HepG2 (cell line): Measurements from ENCODE around the gene PHF3. TPM values are rescaled to one million over a fixed set of nuclear protein-coding genes. Genes with fewer than 3 reads are reported as not detected.

Source experiments
- CTCF ChIP-seq: sonication (generic); formaldehyde crosslinking; IDR thresholded peaks from 2 replicates; pipeline ENCODE4 v1.5.0; 2020; ENCODE audit warnings: mild to moderate bottlenecking, missing genetic modification reagents, moderate library complexity
- ELF1 ChIP-seq: sonication (generic); formaldehyde crosslinking; IDR thresholded peaks from 2 replicates; pipeline ENCODE4 v1.4.0; 2020; ENCODE audit warnings: missing genetic modification reagents
- FOXJ3 ChIP-seq: sonication (generic); formaldehyde crosslinking; IDR thresholded peaks from 2 replicates; pipeline ENCODE4 v1.4.0; 2020; ENCODE audit warnings: missing genetic modification reagents, mild to moderate bottlenecking, borderline replicate concordance
- FOXM1 ChIP-seq: sonication (generic); formaldehyde crosslinking; IDR thresholded peaks from 2 replicates; pipeline ENCODE4 v1.5.0; 2020; ENCODE audit warnings: missing genetic modification reagents
- REPIN1 ChIP-seq: sonication (generic); formaldehyde crosslinking; IDR thresholded peaks from 2 replicates; pipeline ENCODE4 v1.8.0; 2022; ENCODE audit warnings: missing genetic modification reagents, low read depth, mild to moderate bottlenecking, borderline replicate concordance
- RNF219 ChIP-seq: sonication (generic); formaldehyde crosslinking; IDR thresholded peaks from 2 replicates; pipeline ENCODE4 v1.5.0; 2020; ENCODE audit warnings: mild to moderate bottlenecking, missing genetic modification reagents
- SMARCE1 ChIP-seq: fragments of 450-650 bp; IDR thresholded peaks from 2 replicates; pipeline ENCODE4 v1.6.1; 2017; ENCODE audit warnings: borderline replicate concordance
- SOX5 ChIP-seq: IDR thresholded peaks from 2 replicates; pipeline ENCODE4 v1.6.1; 2016; ENCODE audit warnings: borderline replicate concordance
- ZBTB7A ChIP-seq: sonication (generic); formaldehyde crosslinking; IDR thresholded peaks from 2 replicates; pipeline ENCODE4 v1.8.0; 2022; ENCODE audit warnings: mild to moderate bottlenecking, missing genetic modification reagents
- ZFP41 ChIP-seq: sonication (generic); formaldehyde crosslinking; IDR thresholded peaks from 2 replicates; pipeline ENCODE4 v1.4.0; 2020; ENCODE audit warnings: mild to moderate bottlenecking, missing genetic modification reagents, borderline replicate concordance
- ZHX1 ChIP-seq: sonication (generic); formaldehyde crosslinking; IDR thresholded peaks from 2 replicates; pipeline ENCODE4 v1.8.1; 2022; ENCODE audit warnings: low read depth, mild to moderate bottlenecking, missing genetic modification reagents
- ZNF12 ChIP-seq: sonication (generic); formaldehyde crosslinking; IDR thresholded peaks from 2 replicates; pipeline ENCODE4 v1.5.0; 2020; ENCODE audit warnings: missing genetic modification reagents
- ZNF33B ChIP-seq: sonication (generic); formaldehyde crosslinking; IDR thresholded peaks from 2 replicates; pipeline ENCODE4 v1.5.1; 2020; ENCODE audit warnings: mild to moderate bottlenecking, missing genetic modification reagents
- ZNF7 ChIP-seq: IDR thresholded peaks from 2 replicates; pipeline ENCODE4 v1.6.1; 2016; ENCODE audit warnings: missing biosample characterization, missing genetic modification reagents
- polyA plus RNA-seq, 8 experiments: library from polyadenylated mRNA; depleted of rRNA in 3 of 8; stranded (reverse) in 7 of 8; unstranded in 1 of 8; fragments of >200 nt; fragmentation: Illumina TruSeq in 4 of 8; extraction: Trizol in 4 of 8; gene quantifications; 2 replicates each; pipeline versions ENCODE4 v1.2.1 to v1.2.3, GENCODE V29; 2011 to 2016; ENCODE audit warnings: low read depth in 4 of 8, missing spikeins in 1 of 8, mixed read lengths in 1 of 8; ENCODE audit not compliant: insufficient read depth in 1 of 8
- total RNA-seq, 5 experiments: library from RNA; depleted of rRNA; stranded (reverse); fragments of >200 nt; fragmentation: Illumina TruSeq; extraction: Trizol; gene quantifications; 2 replicates each; pipeline ENCODE4 v1.2.3, GENCODE V29; 2016; ENCODE audit warnings: low read depth in 1 of 5
- TF ChIP-seq, protein P1 (sequence below): sonication (generic); formaldehyde crosslinking; IDR thresholded peaks from 2 replicates; pipeline ENCODE4 v1.8.0; 2022; ENCODE audit warnings: missing genetic modification reagents, mild to moderate bottlenecking, inconsistent platforms, borderline replicate concordance
- TF ChIP-seq, protein P2 (sequence below): IDR thresholded peaks from 2 replicates; pipeline ENCODE4 v1.6.1; 2016; ENCODE audit warnings: control low read depth
- TF ChIP-seq, protein P3 (sequence below): sonication (generic); formaldehyde crosslinking; IDR thresholded peaks from 2 replicates; pipeline ENCODE4 v1.8.1; 2023; ENCODE audit warnings: missing genetic modification reagents, inconsistent platforms, borderline replicate concordance

PHF3 gene
- total and polyA plus RNA-seq, 2 of the 13 experiments (the other 11 are each of a cell fraction or from before 2014, with no cell fraction given), result 19.8 to 70.4 TPM

DNA sequence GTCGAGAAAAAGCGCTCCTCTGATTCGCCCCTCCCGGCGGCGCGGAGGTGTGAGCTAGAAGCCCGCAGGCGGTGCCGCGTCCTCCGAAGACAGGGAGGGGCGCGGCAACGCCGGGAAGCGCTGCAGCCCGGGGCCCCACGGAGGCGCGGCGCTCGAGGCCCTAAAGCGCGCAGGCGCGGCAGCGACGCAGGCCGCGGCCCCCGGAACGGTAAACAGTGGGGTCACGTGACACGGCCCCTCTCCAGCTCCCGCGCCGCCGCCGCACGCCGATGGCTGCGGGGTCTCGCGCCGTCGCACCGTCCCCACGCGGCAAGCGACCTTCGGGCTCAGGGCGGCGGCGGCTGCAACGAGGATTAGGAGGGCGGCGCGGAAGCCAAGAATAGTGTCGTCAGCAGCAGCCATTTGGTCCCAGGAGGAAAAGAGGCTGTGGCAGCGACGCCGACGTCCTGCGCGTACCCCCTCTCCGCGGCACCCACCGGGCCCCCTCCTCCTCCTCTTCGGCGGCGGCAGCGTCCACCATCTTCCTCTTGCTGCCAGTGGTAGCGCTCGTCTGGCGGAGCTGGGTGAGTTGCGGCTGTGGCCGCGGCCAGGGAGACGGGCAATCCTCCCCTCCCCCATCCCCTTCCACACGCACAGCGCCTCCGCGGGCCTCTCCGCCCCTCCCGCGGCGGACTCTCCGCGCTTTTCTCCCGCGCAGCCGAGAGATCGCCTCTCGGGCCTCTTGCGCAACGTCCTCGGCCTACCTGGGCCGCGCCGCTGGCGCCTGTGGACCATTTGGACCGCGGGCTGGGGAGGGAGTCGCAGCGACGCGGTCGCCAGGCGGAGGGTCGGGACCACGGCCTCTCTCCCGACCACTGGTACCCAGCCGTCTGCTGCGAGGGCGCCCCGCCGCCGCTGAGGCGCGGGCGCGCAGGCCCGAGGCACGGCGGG lies at the start of gene PHF3 (continued):
- peak; percentile 87; the same call in 1 of the 2 replicates for TF ChIP-seq ZFP41 (CRISPR knock-in tag)
- TF ChIP-seq, protein P1, sequence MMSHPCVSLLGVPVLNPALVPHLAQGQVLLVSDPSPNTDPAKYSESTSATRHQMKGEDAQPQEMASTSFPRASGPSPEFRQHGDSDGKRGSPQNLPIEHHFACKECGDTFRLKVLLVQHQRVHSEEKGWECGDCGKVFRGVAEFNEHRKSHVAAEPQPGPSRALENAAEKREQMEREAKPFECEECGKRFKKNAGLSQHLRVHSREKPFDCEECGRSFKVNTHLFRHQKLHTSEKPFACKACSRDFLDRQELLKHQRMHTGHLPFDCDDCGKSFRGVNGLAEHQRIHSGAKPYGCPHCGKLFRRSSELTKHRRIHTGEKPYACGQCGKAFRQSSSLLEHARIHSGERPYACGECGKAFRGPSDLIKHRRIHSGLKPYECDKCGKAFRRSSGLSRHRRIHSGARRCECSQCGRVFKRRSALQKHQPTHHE (CRISPR knock-in tag), result peak; percentile 99
- TF ChIP-seq ZNF7, result 0 out of 2 replicates have a peak, but pooled peaks have one; percentile 14
- peak; percentile 89 for TF ChIP-seq FOXM1
- TF ChIP-seq, protein P2, sequence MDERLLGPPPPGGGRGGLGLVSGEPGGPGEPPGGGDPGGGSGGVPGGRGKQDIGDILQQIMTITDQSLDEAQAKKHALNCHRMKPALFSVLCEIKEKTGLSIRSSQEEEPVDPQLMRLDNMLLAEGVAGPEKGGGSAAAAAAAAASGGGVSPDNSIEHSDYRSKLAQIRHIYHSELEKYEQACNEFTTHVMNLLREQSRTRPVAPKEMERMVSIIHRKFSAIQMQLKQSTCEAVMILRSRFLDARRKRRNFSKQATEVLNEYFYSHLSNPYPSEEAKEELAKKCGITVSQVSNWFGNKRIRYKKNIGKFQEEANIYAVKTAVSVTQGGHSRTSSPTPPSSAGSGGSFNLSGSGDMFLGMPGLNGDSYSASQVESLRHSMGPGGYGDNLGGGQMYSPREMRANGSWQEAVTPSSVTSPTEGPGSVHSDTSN (CRISPR knock-in tag), result no peak
- TF ChIP-seq ZBTB7A (CRISPR knock-in tag), result peak; percentile 99; the same call in 1 of the 2 replicates
- TF ChIP-seq ZNF12, result peak; percentile 78
- TF ChIP-seq CTCF (CRISPR knock-in tag), result peak; percentile 62
- peak; percentile 68 for TF ChIP-seq SOX5 (CRISPR knock-in tag)
- no peak for TF ChIP-seq SMARCE1
- peak; percentile 98 for TF ChIP-seq ZNF33B
- TF ChIP-seq RNF219, result peak; percentile 91; the same call in 1 of the 2 replicates
- TF ChIP-seq ELF1 (CRISPR knock-in tag), result 0 out of 2 replicates have a peak, but pooled peaks have one; percentile 9
- TF ChIP-seq REPIN1 (CRISPR knock-in tag), result peak; percentile 95
- TF ChIP-seq, protein P3, sequence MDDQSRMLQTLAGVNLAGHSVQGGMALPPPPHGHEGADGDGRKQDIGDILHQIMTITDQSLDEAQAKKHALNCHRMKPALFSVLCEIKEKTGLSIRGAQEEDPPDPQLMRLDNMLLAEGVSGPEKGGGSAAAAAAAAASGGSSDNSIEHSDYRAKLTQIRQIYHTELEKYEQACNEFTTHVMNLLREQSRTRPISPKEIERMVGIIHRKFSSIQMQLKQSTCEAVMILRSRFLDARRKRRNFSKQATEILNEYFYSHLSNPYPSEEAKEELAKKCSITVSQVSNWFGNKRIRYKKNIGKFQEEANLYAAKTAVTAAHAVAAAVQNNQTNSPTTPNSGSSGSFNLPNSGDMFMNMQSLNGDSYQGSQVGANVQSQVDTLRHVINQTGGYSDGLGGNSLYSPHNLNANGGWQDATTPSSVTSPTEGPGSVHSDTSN (CRISPR knock-in tag), result peak; percentile 60; the same call in 1 of the 2 replicates
- TF ChIP-seq FOXJ3, result peak; percentile 44; the same call in 1 of the 2 replicates
- TF ChIP-seq ZHX1 (CRISPR knock-in tag), result peak; percentile 98
